GM12878 (cell line): ENCODE results near the gene PHOX2A. TPM values are rescaled to one million over a fixed set of nuclear protein-coding genes. Genes with fewer than 3 reads are reported as not detected.

Source experiments
- ATAC-seq: fragments of 200-7000 bp; cut with Tn5 transposase; 3 replicates; pipeline ENCODE4 v1.9.1; 2020; ENCODE audit warnings: mild to moderate bottlenecking, moderate library complexity
- BruUV-seq: library from RNA; stranded (reverse); fragments of 400-500 nt; replicated peaks from 2 replicates; lab custom pipeline; 2021; lab: Mats Ljungman, UMichigan
- CTCF ChIA-PET: fragments of 300-600 bp; sonication (Branson Sonifier 250); formaldehyde crosslinking; extraction: SDS; loops from one replicate; lab custom pipeline; 2021; ENCODE audit warnings: inconsistent platforms; lab: Yijun Ruan, JAX
- POLR2A ChIA-PET: fragments of 350-600 bp; formaldehyde crosslinking; extraction: SDS; loops from one replicate; lab custom pipeline; 2021; ENCODE audit warnings: inconsistent platforms; lab: Charles Lee
- RAD21 ChIA-PET: fragments of 300-600 bp; sonication (Branson Sonifier 250); formaldehyde crosslinking; loops from one replicate; lab custom pipeline; 2023; ENCODE audit warnings: antibody characterized with exemption; ENCODE audit not compliant: unreplicated experiment; lab: Charles Lee
- SMC1A ChIA-PET: fragments of 300-600 bp; sonication (Branson Sonifier 250); formaldehyde crosslinking; loops from one replicate; lab custom pipeline; 2023; ENCODE audit not compliant: unreplicated experiment, uncharacterized antibody; lab: Charles Lee
- DNase-seq: peaks from one replicate; pipeline ENCODE4 v3.0.0-alpha.2; 2011; ENCODE audit warnings: low read depth, low spot score
- FAIRE-seq: peaks from 3 replicates; lab custom pipeline; 2011; peaks lifted over from hg19 to GRCh38; lab: Jason Lieb, UNC
- H2AFZ ChIP-seq: 2 replicates; pipeline ENCODE4 v1.6.0; 2011; ENCODE audit warnings: low read depth, low read length, control low read depth; ENCODE audit not compliant: control insufficient read depth
- H3K27ac ChIP-seq: 2 replicates; pipeline ENCODE4 v1.5.1; 2011; ENCODE audit warnings: control low read depth; ENCODE audit not compliant: control insufficient read depth, insufficient read depth
- H3K27me3 ChIP-seq, 2 experiments: replicated peaks in 1 of 2; 2 replicates each; pipeline versions ENCODE4 v1.6.0 to v1.6.1; 2011; ENCODE audit warnings: low read length in 1 of 2; ENCODE audit not compliant: control insufficient read depth in 2 of 2, insufficient read depth in 2 of 2
- H3K36me3 ChIP-seq, 2 experiments: 2 replicates each; pipeline ENCODE4 v1.5.1; 2011; ENCODE audit warnings: low read length in 1 of 2; ENCODE audit not compliant: control insufficient read depth in 2 of 2, insufficient read depth in 2 of 2
- H3K4me1 ChIP-seq: 2 replicates; pipeline ENCODE4 v1.6.1; 2011; ENCODE audit warnings: mild to moderate bottlenecking, low read length, moderate library complexity, mixed read lengths; ENCODE audit not compliant: control insufficient read depth, insufficient read depth
- H3K4me2 ChIP-seq: 2 replicates; pipeline ENCODE4 v1.6.0; 2011; ENCODE audit warnings: control low read depth; ENCODE audit not compliant: control insufficient read depth, insufficient read depth
- H3K4me3 ChIP-seq: fragments of 200-600 bp; sonication (generic); 2 replicates; pipeline ENCODE4 v1.5.1; 2016
- H3K79me2 ChIP-seq: 2 replicates; pipeline ENCODE4 v1.6.0; 2011; ENCODE audit warnings: low read length; ENCODE audit not compliant: control insufficient read depth, insufficient read depth
- H3K9ac ChIP-seq: 2 replicates; pipeline ENCODE4 v1.8.0; 2011; ENCODE audit warnings: low read length, control low read depth, mixed read lengths; ENCODE audit not compliant: control insufficient read depth, insufficient read depth
- H3K9me3 ChIP-seq: replicated peaks from 3 replicates; pipeline ENCODE4 v1.5.1; 2011; ENCODE audit warnings: mild to moderate bottlenecking, low read length; ENCODE audit not compliant: control insufficient read depth, insufficient read depth
- H4K20me1 ChIP-seq: 2 replicates; pipeline ENCODE4 v1.6.0; 2011; ENCODE audit not compliant: control insufficient read depth, insufficient read depth
- BRCA1 ChIP-seq: IDR thresholded peaks from 2 replicates; pipeline ENCODE4 v1.6.1; 2011; ENCODE audit warnings: low read depth, low read length, improper control_type of control experiment
- EZH2 ChIP-seq: IDR thresholded peaks from 2 replicates; pipeline ENCODE4 v1.6.1; 2012; ENCODE audit warnings: low read depth, mild to moderate bottlenecking, control low read depth, inconsistent platforms, low read length, borderline replicate concordance; ENCODE audit not compliant: control insufficient read depth
- FOXK2 ChIP-seq: fragments of 450-650 bp; IDR thresholded peaks from 2 replicates; pipeline ENCODE4 v1.6.1; 2017; ENCODE audit warnings: mild to moderate bottlenecking, moderate library complexity
- HDAC6 ChIP-seq: fragments of 200-600 bp; sonication (generic); IDR thresholded peaks from one replicate; pipeline ENCODE4 v1.8.0; 2017; ENCODE audit warnings: antibody characterized with exemption; ENCODE audit not compliant: unreplicated experiment
- HDGF ChIP-seq: fragments of 450-650 bp; IDR thresholded peaks from 2 replicates; pipeline ENCODE4 v1.6.1; 2016; ENCODE audit warnings: antibody characterized with exemption
- IKZF1 ChIP-seq: fragments of 450-650 bp; conservative IDR thresholded peaks from 2 replicates; pipeline ENCODE4 v1.6.1; 2017; ENCODE audit warnings: antibody characterized with exemption, mild to moderate bottlenecking
- JUND ChIP-seq: IDR thresholded peaks from 2 replicates; pipeline ENCODE4 v1.6.1; 2012; ENCODE audit warnings: low read depth, mild to moderate bottlenecking, low read length, improper control_type of control experiment, moderate library complexity
- KAT2A ChIP-seq: conservative IDR thresholded peaks from 2 replicates; pipeline ENCODE4 v1.6.1; 2011; ENCODE audit warnings: low read depth, low read length; ENCODE audit not compliant: control insufficient read depth
- MEF2B ChIP-seq: fragments of 450-650 bp; IDR thresholded peaks from 2 replicates; pipeline ENCODE4 v1.6.1; 2018; ENCODE audit warnings: mild to moderate bottlenecking, moderate library complexity; ENCODE audit not compliant: partially characterized antibody, poor library complexity, severe bottlenecking
- MTA2 ChIP-seq: fragments of 450-650 bp; IDR thresholded peaks from 2 replicates; pipeline ENCODE4 v1.6.1; 2016; ENCODE audit warnings: low read depth, mild to moderate bottlenecking, moderate library complexity
- MYC ChIP-seq: IDR thresholded peaks from 2 replicates; pipeline ENCODE4 v1.6.1; 2011; ENCODE audit warnings: mild to moderate bottlenecking, low read length, moderate library complexity, inconsistent platforms; ENCODE audit not compliant: insufficient read depth, insufficient replicate concordance, insufficient read length, severe bottlenecking
- NR2C2 ChIP-seq: IDR thresholded peaks from 2 replicates; pipeline ENCODE4 v1.6.1; 2011; ENCODE audit warnings: borderline replicate concordance, low read depth; ENCODE audit not compliant: control insufficient read depth, insufficient read length
- NRF1 ChIP-seq: conservative IDR thresholded peaks from 2 replicates; pipeline ENCODE4 v1.6.1; 2011; ENCODE audit warnings: mild to moderate bottlenecking, low read depth, low read length, improper control_type of control experiment
- POLR2A ChIP-seq: IDR thresholded peaks from 2 replicates; pipeline ENCODE4 v1.6.1; 2011; ENCODE audit warnings: low read depth, mild to moderate bottlenecking, low read length
- POLR2AphosphoS2 ChIP-seq: IDR thresholded peaks from 2 replicates; pipeline ENCODE4 v1.6.1; 2011; ENCODE audit warnings: low read depth, mild to moderate bottlenecking, low read length, improper control_type of control experiment, moderate library complexity
- RB1 ChIP-seq: fragments of 450-650 bp; formaldehyde crosslinking; IDR thresholded peaks from 2 replicates; pipeline ENCODE4 v1.6.1; 2017; ENCODE audit warnings: mild to moderate bottlenecking, borderline replicate concordance
- REST ChIP-seq: IDR thresholded peaks from 2 replicates; pipeline ENCODE4 v1.6.1; 2012; ENCODE audit warnings: mild to moderate bottlenecking, low read depth, low read length
- RUNX3 ChIP-seq: IDR thresholded peaks from 2 replicates; pipeline ENCODE4 v1.6.1; 2012; ENCODE audit warnings: low read length, inconsistent platforms
- SKIL ChIP-seq: fragments of 450-650 bp; IDR thresholded peaks from 2 replicates; pipeline ENCODE4 v1.6.1; 2017; ENCODE audit warnings: mild to moderate bottlenecking, low read depth, inconsistent platforms; ENCODE audit not compliant: poor library complexity, severe bottlenecking
- SMAD5 ChIP-seq: IDR thresholded peaks from 2 replicates; pipeline ENCODE4 v1.6.1; 2016; ENCODE audit warnings: antibody characterized with exemption, low read depth
- WGBS: methylation state at CpG from one replicate; pipeline ENCODE4 v1.1.6; 2016; ENCODE audit warnings: low lambda C conversion rate; ENCODE audit not compliant: insufficient replicate concordance, insufficient coverage; ENCODE audit errors: missing lambda C conversion rate; 5-methylcytosine and 5-hydroxymethylcytosine counted together
- in situ Hi-C: fragments of 300-500 bp; cut with MboI; formaldehyde crosslinking; loops from 9 replicates; pipeline ENCODE4 v1.14.3; 2018; ENCODE audit warnings: mixed read lengths
- intact Hi-C: fragments of 100-400 bp; cut with micrococcal nuclease; formaldehyde crosslinking; loops from one replicate; pipeline ENCODE4 v1.14.2; 2022; ENCODE audit not compliant: unreplicated experiment
- polyA plus RNA-seq, 11 experiments: library from polyadenylated mRNA; depleted of rRNA in 4 of 11; unstranded in 6 of 11; stranded (reverse) in 5 of 11; fragments of >200 nt; fragmentation: Nextera tagmentation in 4 of 11; fragmentation: Illumina TruSeq in 1 of 11; extraction: Ambion mirVana in 4 of 11; extraction: Trizol in 1 of 11; gene quantifications; 1 replicate in 1 of 11; 2 replicates in 10 of 11; pipeline versions ENCODE4 v1.2.1 to v1.2.3, GENCODE V29; 2011 to 2016; ENCODE audit warnings: inconsistent platforms in 2 of 11, missing spikeins in 2 of 11, low read depth in 1 of 11
- total RNA-seq, 4 experiments: library from RNA; depleted of rRNA in 3 of 4; stranded (reverse); fragments of >200 nt in 3 of 4; fragmentation: Illumina TruSeq in 1 of 4; extraction: Trizol in 1 of 4; gene quantifications; 2 replicates each; pipeline versions ENCODE4 v1.2.1 to v1.2.3, GENCODE V29; 2013 to 2021

PHOX2A gene
- total and polyA plus RNA-seq, 10 of the 15 experiments (the other 5 are each of a cell fraction or from before 2014, with no cell fraction given) = not detected

- TF ChIP-seq RB1 (no peak), MEF2B (no peak), EZH2 (no peak), JUND (no peak), SMAD5 (no peak), NR2C2 (no peak), KAT2A (no peak)
These were observed 52.0 kb downstream of the PHOX2A start, which contains the start of gene FOLR1 (continued) for GRCh38 chr11:72191961-72192381.

GRCh38 chr11:72190631-72191071 lies 53.3 kb downstream of the PHOX2A start:
- no peaks in the 10 kb centered on the region for H3K4me1 ChIP-seq
- H4K20me1 ChIP-seq = no peaks in the 10 kb centered on the region
- WGBS = 51% methylated on average over 5 of the region's 5 CpGs
- ATAC-seq (no peak), DNase-seq (no peak), FAIRE-seq (no peak)
- H3K9ac ChIP-seq = no peak overlapping the region
- H2AFZ ChIP-seq = no peak overlapping the region
- H3K27ac ChIP-seq = no peak overlapping the region
- H3K27me3 ChIP-seq = no peaks in the 10 kb centered on the region
- no peaks in the 10 kb centered on the region for H3K79me2 ChIP-seq
- RAD21 ChIA-PET = no interaction called here
- no peak overlapping the region for H3K4me2 ChIP-seq
- intact Hi-C loops (no loop called here), in situ Hi-C loops (no loop called here)
- SMC1A ChIA-PET = interaction anchor here (0.8 to 1.3 kb wide), 3 partner anchors 47 to 220 kb away, joined by 3 to 4 read pairs (median 3); no protein-coding TSS in a partner anchor
- no TSS peak for BruUV-seq
- no peaks in the 10 kb centered on the region for H3K9me3 ChIP-seq
- no peaks in the 10 kb centered on the region for H3K36me3 ChIP-seq
- POLR2A ChIA-PET = no interaction called here
- CTCF ChIA-PET = interaction anchor here (0.9 to 2.5 kb wide), 3 partner anchors 46 to 224 kb away, joined by 3 to 7 read pairs (median 3); no protein-coding TSS in a partner anchor
- no peak overlapping the region for H3K4me3 ChIP-seq
- TF ChIP-seq SKIL = no peak
- no peak for TF ChIP-seq RB1
- no peak for TF ChIP-seq FOXK2
- no peak for TF ChIP-seq BRCA1
- no peak for TF ChIP-seq RUNX3
- no peak for TF ChIP-seq POLR2A
- TF ChIP-seq NRF1 = no peak
- no peak for TF ChIP-seq HDGF
- no peak for TF ChIP-seq IKZF1
- TF ChIP-seq MYC = no peak
- no peak for TF ChIP-seq HDAC6
- no peak for TF ChIP-seq MTA2
- no peak for TF ChIP-seq REST
- no peak for TF ChIP-seq POLR2AphosphoS2
